Thyroid gland (tissue), 4 donors: ENCODE data around the gene SOD1.

Source experiments
- POLR2A ChIP-seq, 2 donors: fragments of 450-650 bp; IDR thresholded peaks; one replicate each; pipeline ENCODE4 v1.6.1; 2017; ENCODE audit warnings: antibody characterized with exemption in 2 of 2, mild to moderate bottlenecking in 2 of 2, moderate library complexity in 1 of 2
- TF ChIP-seq, protein P1 (sequence below), 6 experiments: fragments of 200-600 bp in 3 of 6; fragments of 450-650 bp in 3 of 6; sonication (generic) in 3 of 6; IDR thresholded peaks; one replicate each; pipeline ENCODE4 v1.5.1; 2016 to 2019; ENCODE audit warnings: antibody characterized with exemption in 6 of 6, mild to moderate bottlenecking in 2 of 6, inconsistent platforms in 1 of 6, moderate library complexity in 1 of 6

DNA sequence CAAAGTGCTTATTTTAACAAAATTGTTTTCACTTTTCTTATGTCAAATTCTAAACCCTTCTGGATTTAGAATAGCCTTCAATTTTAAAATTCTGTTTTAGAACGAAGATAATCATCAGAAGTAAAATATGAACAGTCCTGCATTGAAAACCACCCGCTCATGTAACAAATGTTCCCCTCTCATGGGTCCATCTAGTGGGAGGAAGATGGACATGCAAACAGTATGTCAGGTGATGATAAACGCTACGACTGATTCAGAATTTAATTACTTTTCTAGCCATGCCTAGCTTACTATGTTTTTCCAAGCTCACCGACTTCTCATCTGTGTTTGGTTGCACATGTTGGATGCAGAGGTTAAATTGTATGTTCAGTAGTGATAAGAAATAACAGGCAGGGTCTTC lies 23.5 kb downstream of the SOD1 start:
- TF ChIP-seq, protein P1, sequence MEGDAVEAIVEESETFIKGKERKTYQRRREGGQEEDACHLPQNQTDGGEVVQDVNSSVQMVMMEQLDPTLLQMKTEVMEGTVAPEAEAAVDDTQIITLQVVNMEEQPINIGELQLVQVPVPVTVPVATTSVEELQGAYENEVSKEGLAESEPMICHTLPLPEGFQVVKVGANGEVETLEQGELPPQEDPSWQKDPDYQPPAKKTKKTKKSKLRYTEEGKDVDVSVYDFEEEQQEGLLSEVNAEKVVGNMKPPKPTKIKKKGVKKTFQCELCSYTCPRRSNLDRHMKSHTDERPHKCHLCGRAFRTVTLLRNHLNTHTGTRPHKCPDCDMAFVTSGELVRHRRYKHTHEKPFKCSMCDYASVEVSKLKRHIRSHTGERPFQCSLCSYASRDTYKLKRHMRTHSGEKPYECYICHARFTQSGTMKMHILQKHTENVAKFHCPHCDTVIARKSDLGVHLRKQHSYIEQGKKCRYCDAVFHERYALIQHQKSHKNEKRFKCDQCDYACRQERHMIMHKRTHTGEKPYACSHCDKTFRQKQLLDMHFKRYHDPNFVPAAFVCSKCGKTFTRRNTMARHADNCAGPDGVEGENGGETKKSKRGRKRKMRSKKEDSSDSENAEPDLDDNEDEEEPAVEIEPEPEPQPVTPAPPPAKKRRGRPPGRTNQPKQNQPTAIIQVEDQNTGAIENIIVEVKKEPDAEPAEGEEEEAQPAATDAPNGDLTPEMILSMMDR (IDR thresholded peaks at IDR 0.05), result no peak
- TF ChIP-seq POLR2A (IDR thresholded peaks at IDR 0.05), result no peak
